Islet of Langerhans (tissue), 1 donor: Measurements from ENCODE around the gene VPS39.

Source experiments
- FAIRE-seq: peaks from one replicate; lab custom pipeline; 2011; peaks lifted over from hg19 to GRCh38; lab: Jason Lieb, UNC

Gene VPS39

GRCh38 chr15:42198516-42198915, 9.6 kb downstream of the VPS39 start:
- FAIRE-seq: no peak

- no peak for FAIRE-seq
These were observed 13.6 kb downstream of the VPS39 start for GRCh38 chr15:42194513-42194912.

DNA sequence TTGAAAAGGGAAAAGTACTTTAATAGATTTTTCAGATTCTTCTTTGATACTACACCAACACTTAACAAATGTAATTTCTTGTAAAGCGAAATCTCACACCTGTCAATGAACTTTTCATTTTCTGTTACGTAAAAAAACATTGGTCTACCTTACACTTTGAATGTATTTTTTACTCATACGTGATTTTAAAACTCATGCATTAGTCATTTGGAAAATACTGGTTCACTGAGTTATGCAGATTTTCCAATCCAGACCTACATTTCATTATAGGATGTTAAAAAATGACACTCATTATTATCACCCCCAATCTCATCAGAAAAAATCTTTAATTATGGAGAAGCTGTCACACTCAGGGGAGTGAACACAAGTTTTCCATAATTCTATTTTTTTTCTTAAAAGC, 14.7 kb downstream of the VPS39 start:
- FAIRE-seq: no peak

GRCh38 chr15:42191610-42192346, 16.3 kb downstream of the VPS39 start:
- FAIRE-seq: no peak

- FAIRE-seq: no peak
These were observed 17.7 kb downstream of the VPS39 start for GRCh38 chr15:42190370-42190769.

- FAIRE-seq: no peak
These were observed 22.3 kb downstream of the VPS39 start for GRCh38 chr15:42185801-42186200.

- no peak for FAIRE-seq
These were observed 23.4 kb downstream of the VPS39 start for GRCh38 chr15:42184736-42185135.

- FAIRE-seq: no peak
These were observed 23.8 kb downstream of the VPS39 start for GRCh38 chr15:42184296-42184695.

- FAIRE-seq: no peak
These were observed 25.1 kb downstream of the VPS39 start for GRCh38 chr15:42182961-42183360.

GRCh38 chr15:42182328-42182886, 25.7 kb downstream of the VPS39 start:
- FAIRE-seq: no peak

GRCh38 chr15:42178056-42178455, 30.0 kb downstream of the VPS39 start:
- no peak for FAIRE-seq

- FAIRE-seq: no peak
These were observed 32.4 kb downstream of the VPS39 start for GRCh38 chr15:42175671-42176070.

DNA sequence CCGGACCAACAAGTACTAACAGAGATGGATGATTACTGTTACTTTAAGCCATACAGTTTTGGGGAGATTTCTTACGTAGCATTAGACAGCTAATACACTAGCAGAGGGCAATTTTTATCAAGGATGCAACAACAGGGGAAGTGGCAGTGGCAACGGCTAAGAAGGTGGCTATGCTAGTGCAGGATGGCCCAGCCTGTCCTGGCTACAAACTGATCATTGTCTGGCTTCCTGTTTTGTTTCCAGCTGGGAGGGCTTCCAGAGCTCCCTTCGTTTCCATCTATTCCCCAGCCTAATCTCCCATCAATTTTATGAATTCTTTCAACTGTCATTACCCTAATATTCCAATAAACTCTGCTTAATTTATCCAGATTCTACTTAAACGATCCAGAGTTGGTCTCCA, 35.6 kb downstream of the VPS39 start:
- FAIRE-seq: no peak

DNA sequence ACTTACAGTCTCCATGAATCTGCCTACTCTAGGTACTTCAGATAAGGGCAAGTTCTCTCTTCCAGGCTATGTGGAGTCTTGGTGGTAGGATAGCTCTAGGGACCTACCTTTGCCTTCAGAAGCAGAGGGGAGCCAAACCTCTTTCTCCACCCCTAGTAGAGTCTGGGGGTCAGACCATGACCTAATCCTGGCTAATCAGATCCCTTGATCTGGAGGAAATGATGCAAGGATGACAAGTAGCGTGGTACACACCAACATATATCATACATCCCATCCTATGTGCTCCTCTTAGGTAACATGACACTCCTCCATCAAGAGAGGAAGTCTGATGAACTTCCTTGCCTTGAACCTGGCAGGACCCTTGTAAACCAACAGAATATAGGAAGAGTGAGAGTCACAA, 36.3 kb downstream of the VPS39 start:
- no peak for FAIRE-seq

- no peak for FAIRE-seq
These were observed 37.0 kb downstream of the VPS39 start for GRCh38 chr15:42171122-42171521.

DNA sequence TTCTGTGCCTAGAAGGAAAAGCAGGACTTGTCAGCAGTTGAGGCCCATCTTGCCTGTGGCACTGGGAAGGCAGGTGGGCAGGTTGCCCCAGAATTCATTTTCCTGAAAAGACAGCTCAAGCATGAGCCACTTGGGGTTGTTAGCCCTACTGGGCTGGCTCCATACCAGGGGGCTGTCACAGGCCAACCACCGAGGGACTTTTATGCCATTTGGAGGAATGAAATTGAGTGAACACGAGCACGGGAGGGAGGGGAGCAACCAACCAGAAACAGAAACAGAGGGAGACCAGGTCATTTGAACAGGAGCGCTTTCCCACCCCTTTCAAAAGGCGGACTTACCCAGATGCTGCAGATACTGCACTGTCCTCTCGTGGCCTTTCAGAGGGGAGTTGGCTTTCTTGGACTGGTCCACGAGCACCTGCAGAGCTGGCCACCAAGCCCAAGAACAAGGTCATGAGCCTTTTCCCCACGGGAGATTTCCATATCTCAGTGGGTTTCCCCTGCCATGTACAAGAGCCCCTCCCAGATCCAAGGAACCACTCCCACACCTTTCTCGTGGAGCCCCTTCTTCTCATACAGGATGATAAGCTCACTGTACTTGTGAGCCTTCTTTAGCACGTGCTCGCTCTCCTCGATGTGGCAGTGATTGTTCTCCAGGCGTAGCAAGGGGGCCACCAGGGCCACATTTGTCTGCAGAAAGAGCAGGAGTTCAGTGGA, 41.7 kb downstream of the VPS39 start:
- no peak for FAIRE-seq

DNA sequence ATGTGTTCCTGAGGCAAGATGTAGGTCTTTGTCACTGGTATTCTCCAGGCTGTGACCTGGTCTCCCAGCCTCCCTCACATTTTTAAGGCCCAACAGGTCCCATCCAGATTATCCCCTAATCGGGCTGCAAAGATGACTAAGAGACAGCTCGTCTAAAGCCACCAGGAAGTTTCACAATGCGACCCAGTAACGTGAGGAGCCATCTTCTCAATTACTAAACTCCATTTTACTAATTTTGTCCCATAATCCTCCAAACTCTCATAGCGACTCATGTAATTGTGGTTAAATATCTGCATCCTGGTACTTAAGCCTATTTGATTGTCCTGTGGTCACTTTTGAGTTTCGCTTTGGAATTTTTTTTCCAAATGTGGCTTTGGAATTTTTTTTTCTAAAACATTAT, 43.0 kb downstream of the VPS39 start:
- FAIRE-seq: no peak

DNA sequence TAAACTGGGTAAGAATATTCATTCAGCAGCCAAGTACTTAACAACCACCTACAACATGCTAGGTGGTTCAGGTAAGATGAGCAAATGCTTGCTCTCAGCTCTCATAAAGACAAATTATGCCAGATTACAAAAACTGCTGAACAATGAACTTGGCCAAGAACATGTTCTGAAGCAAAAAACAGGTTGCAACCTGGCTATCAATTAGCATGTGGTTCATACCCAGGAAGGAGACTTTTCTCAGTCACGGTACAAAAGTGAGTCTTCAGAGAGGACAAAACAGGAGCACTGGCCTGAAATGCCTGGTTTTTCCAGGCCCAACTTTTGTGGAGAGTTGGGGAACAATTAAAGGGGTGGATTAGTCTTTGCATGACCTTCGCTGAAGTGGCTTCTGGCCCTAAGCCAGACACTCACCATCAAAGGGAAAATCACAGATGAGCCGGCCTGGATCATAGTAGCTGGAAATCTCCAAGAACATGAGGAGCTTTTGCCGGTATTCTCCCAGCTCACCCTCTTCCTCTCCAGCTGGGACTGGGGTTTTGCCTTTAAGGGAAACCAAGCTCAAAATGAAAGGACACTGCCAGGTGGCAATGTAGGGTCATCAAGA, 44.1 kb downstream of the VPS39 start:
- FAIRE-seq: no peak

DNA sequence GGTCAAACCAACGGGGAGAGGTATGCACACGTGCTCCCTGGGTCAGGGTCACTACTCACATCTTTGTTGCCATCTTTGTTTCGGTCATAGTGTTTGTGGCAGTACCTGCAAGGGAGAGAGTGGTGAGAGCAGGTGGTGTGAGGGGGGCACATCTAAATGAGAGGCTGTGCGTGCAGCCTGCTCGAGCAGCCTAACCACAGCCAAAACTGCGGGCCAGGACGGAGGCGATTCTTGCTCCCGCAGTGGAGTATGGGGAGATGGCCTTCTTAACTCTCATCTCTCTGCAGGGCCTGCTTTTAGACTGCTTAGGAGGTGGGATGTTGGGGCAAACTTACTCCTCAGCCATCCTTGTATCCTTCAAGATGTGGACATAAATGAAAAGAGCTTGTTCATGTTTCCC, 44.8 kb downstream of the VPS39 start:
- FAIRE-seq: no peak

DNA sequence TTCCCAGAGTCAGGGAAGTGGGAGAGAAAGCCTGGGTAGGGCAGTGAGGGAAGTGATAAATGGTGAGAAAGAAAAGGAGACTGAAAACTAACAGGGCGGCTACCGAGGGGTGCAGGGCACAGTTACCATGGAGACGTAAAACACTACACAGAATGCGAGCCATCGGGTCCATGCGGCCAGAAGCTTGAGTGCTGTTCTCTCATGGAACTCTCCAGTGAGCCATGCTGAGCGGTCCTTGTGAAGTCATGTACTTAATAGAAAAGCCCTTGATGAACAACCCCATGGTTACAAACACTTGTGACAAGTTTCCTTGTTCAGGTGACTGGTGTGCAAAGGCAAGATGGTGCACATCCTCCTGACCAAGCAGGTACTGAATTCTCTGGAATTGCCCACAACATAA, 48.0 kb downstream of the VPS39 start:
- no peak for FAIRE-seq

DNA sequence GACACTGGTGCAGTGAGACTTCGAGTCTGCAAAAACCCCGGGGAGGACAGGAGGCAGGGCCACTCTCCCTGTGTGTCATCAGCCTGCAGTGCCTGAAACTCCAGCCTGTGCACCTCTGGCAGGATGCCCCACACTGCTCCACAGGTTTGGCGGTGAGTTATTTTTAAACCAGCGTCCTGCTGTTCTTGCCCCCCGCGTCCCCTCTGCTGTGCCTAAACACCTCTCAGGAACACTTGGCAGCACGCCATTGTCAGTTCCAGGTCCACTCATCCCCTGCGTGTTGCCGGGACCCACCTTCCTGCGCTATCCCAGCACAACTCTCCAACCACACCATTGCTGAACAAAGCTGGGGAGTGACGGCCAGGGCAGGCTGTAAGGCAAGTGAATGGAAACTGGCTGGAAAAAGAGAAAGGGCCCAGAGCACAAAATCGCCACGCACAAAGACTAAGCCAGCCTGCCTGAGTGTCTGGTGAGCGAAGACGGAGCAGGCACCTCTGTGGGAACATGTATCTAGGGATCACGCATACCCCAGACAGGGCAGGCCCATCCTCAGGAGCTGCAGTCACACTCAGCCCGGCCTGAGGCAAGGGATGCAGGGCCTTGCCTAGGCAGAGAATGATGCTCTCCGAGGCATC, 48.6 kb downstream of the VPS39 start:
- no peak for FAIRE-seq

DNA sequence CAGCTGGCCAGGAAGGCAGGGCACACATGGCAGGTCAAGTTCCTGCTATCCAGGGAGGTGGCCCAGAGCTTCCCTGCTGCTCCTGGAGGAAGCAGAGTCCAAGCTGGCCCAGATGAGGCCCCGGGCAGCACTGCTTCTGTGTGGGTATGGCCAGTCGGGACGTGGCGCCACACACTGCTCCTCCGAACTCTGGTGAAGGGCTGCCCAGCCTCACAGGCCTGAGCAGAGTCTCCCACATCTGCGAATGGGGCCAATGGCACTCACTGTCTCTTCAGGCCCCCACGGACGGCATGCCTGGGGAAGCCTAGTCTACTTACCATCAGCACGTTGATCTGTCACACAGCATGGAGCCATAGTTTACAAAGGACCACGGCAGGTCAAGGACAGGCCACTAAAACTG, 49.2 kb downstream of the VPS39 start:
- no peak for FAIRE-seq
